ENCODE results near the gene EIF4E2. TPM values are rescaled to one million over a fixed set of nuclear protein-coding genes. Genes with fewer than 3 reads are reported as not detected.
A peak's percentile ranks its signal among the peaks of the same experiment; 100 is the strongest.

Gene EIF4E2
- total and polyA plus RNA-seq, 2 donors (not counting 3 experiments of a cell fraction or from before 2014, with no cell fraction given) = 50.0 to 96.5 TPM

DNA sequence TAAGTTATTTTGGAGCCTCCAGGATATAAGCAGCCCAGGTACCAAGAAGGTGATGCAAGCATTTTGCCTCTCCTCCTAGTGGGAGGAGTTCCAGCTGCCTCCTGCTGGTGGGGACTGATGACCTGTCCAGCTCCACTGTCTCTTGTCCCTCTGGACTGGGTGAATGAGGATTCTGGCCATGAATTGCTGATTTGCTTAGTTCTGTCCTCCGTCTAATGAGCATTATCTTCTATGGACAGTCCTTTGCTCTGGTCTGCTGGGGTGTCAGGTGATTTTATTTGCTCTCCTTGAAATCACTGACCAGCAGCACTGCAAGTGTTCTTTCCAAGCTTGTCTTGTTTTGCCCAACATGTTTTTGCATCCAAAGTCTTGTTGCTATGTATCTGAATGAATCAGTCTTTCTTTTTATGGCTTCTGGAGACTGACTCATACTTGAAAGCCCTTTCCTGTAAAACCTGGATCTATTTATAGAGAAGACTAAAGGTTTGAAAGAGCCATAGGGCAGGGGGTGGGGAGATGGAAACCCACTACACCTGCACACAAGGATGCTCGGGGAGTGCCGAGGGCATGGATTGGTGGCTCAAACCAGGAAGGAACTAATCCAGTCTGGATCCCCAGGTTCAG, 42.4 kb downstream of the EIF4E2 start:
- Histone ChIP-seq H3K9me3 (replicated peaks; ENCODE audit: control insufficient read depth, insufficient read depth, low read length) (no peaks in the 10 kb centered on the region), H3K36me3 (ENCODE audit: control insufficient read depth in 2 of 2, extremely low read depth in 1 of 2, insufficient read depth in 2 of 2, low read length in 2 of 2) (no peaks in the 10 kb centered on the region), H3K4me1 (ENCODE audit: control insufficient read depth, extremely low read depth, insufficient read depth, low read length) (peaks cover 10% of the 10 kb centered on the region), H3K4me3 (replicated peaks in 1 of 3; ENCODE audit: insufficient read depth in 1 of 3, low read depth in 1 of 3, low read length in 3 of 3) (no peak overlapping the region), H3K9ac (replicated peaks; ENCODE audit: extremely low read depth, insufficient read depth, low read length) (no peak overlapping the region), H4K20me1 (replicated peaks; ENCODE audit: control insufficient read depth, extremely low read depth, insufficient read depth, low read length) (no peaks in the 10 kb centered on the region), H3K27me3 (ENCODE audit: control insufficient read depth in 2 of 2, insufficient read depth in 2 of 2, low read length in 2 of 2) (no peaks in the 10 kb centered on the region), H3K79me2 (ENCODE audit: control insufficient read depth, insufficient read depth, low read length) (no peaks in the 10 kb centered on the region), H3K27ac (ENCODE audit: insufficient read depth, low read depth, low read length) (peak overlapping the region; percentile 3), H3K4me2 (ENCODE audit: insufficient read depth, low read length) (no peak overlapping the region), H3K9me1 (replicated peaks; ENCODE audit: control insufficient read depth, extremely low read depth, insufficient read depth, low read length) (no peaks in the 10 kb centered on the region), H2AFZ (ENCODE audit: low read depth, low read length) (no peak overlapping the region)
- CTCF ChIA-PET = interaction anchor here (0.8 to 2.2 kb wide), 3 partner anchors 9 to 13 kb away, joined by 3 to 9 read pairs (median 4); no protein-coding TSS in a partner anchor
- intact Hi-C loops (cut with micrococcal nuclease) (loop anchor here (1.0 kb wide), 1 partner anchor 13 kb away; no protein-coding TSS in a partner anchor), dilution Hi-C loops (cut with MboI; ENCODE audit: extremely low pct_ligation_motif_present, low sequenced_read_pairs) (no loop called here)
- POLR2A ChIA-PET = no interaction called here
- TF ChIP-seq FOS (IDR thresholded peaks at IDR 0.05; ENCODE audit: borderline replicate concordance, insufficient read depth, low read length) (peak; percentile 45), JUN (IDR thresholded peaks at IDR 0.05; ENCODE audit: borderline replicate concordance, insufficient read depth, insufficient read length, low read depth) (peak; percentile 80), POLR2AphosphoS5 (IDR thresholded peaks at IDR 0.05; ENCODE audit: insufficient read depth, low read depth, low read length) (no peak)
- TF ChIP-seq, protein P1, sequence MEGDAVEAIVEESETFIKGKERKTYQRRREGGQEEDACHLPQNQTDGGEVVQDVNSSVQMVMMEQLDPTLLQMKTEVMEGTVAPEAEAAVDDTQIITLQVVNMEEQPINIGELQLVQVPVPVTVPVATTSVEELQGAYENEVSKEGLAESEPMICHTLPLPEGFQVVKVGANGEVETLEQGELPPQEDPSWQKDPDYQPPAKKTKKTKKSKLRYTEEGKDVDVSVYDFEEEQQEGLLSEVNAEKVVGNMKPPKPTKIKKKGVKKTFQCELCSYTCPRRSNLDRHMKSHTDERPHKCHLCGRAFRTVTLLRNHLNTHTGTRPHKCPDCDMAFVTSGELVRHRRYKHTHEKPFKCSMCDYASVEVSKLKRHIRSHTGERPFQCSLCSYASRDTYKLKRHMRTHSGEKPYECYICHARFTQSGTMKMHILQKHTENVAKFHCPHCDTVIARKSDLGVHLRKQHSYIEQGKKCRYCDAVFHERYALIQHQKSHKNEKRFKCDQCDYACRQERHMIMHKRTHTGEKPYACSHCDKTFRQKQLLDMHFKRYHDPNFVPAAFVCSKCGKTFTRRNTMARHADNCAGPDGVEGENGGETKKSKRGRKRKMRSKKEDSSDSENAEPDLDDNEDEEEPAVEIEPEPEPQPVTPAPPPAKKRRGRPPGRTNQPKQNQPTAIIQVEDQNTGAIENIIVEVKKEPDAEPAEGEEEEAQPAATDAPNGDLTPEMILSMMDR (IDR thresholded peaks at IDR 0.05; ENCODE audit: extremely low read depth in 1 of 2, insufficient read depth in 1 of 2, low read depth in 1 of 2, low read length in 2 of 2) = no peak
- DNase-seq (ENCODE audit: low read depth, low spot score) (peak; percentile 70), FAIRE-seq (no peak)
- no TSS peak for BruUV-seq (replicated peaks)

DNA sequence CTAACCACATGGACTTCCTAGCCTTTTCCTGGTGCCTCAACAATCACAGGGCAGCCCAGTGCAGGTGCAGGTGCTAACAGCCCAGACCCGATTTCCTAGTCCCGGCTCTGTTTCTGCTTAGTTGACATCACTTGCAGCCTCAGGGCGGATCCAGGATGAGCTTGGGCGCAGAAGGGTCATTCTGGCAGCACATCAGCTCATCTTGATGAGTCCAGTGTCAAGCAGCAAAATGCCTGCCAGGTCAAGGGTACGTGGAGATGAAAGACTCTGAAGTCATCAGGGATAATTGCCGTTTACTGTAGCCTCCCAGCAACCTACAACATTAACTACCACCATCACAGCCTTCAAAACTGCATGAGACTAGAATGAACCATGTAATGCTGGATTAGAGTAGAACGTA, 43.5 kb downstream of the EIF4E2 start:
- no peak overlapping the region for H2AFZ ChIP-seq (ENCODE audit: low read depth, low read length)
- H3K79me2 ChIP-seq (ENCODE audit: control insufficient read depth, insufficient read depth, low read length) = no peaks in the 10 kb centered on the region
- H3K4me3 ChIP-seq (replicated peaks in 1 of 3; ENCODE audit: insufficient read depth in 1 of 3, low read depth in 1 of 3, low read length in 3 of 3) = no peak overlapping the region
- H3K27ac ChIP-seq (ENCODE audit: insufficient read depth, low read depth, low read length) = no peak overlapping the region
- TF ChIP-seq JUN (IDR thresholded peaks at IDR 0.05; ENCODE audit: borderline replicate concordance, insufficient read depth, insufficient read length, low read depth) = no peak
- TF ChIP-seq POLR2AphosphoS5 (IDR thresholded peaks at IDR 0.05; ENCODE audit: insufficient read depth, low read depth, low read length) = no peak
- TF ChIP-seq FOS (IDR thresholded peaks at IDR 0.05; ENCODE audit: borderline replicate concordance, insufficient read depth, low read length) = no peak
- TF ChIP-seq GATA2 (IDR thresholded peaks at IDR 0.05; ENCODE audit: insufficient read depth, insufficient read length, low read depth, low read length) = no peak
- no peaks in the 10 kb centered on the region for H3K9me1 ChIP-seq (replicated peaks; ENCODE audit: control insufficient read depth, extremely low read depth, insufficient read depth, low read length)
- H3K9ac ChIP-seq (replicated peaks; ENCODE audit: extremely low read depth, insufficient read depth, low read length) = no peak overlapping the region
- no TSS peak for BruUV-seq (replicated peaks)
- ChIA-PET POLR2A (no interaction called here), CTCF (interaction anchor here (1.4 kb wide), 1 partner anchor 11 kb away, joined by 5 read pairs; no protein-coding TSS in a partner anchor)
- peaks cover 10% of the 10 kb centered on the region for H3K4me1 ChIP-seq (ENCODE audit: control insufficient read depth, extremely low read depth, insufficient read depth, low read length)
- dilution Hi-C loops (cut with MboI; ENCODE audit: extremely low pct_ligation_motif_present, low sequenced_read_pairs) (no loop called here), intact Hi-C loops (cut with micrococcal nuclease) (loop anchor here (1.0 kb wide), 1 partner anchor 12 kb away; no protein-coding TSS in a partner anchor)
- H3K9me3 ChIP-seq (replicated peaks; ENCODE audit: control insufficient read depth, insufficient read depth, low read length) = no peaks in the 10 kb centered on the region
- H3K4me2 ChIP-seq (ENCODE audit: insufficient read depth, low read length) = no peak overlapping the region
- H4K20me1 ChIP-seq (replicated peaks; ENCODE audit: control insufficient read depth, extremely low read depth, insufficient read depth, low read length) = no peaks in the 10 kb centered on the region
- H3K36me3 ChIP-seq (ENCODE audit: control insufficient read depth in 2 of 2, extremely low read depth in 1 of 2, insufficient read depth in 2 of 2, low read length in 2 of 2) = no peaks in the 10 kb centered on the region
- no peaks in the 10 kb centered on the region for H3K27me3 ChIP-seq (ENCODE audit: control insufficient read depth in 2 of 2, insufficient read depth in 2 of 2, low read length in 2 of 2)
- DNase-seq (ENCODE audit: low read depth, low spot score) (no peak), FAIRE-seq (no peak)

All from endothelial cell of umbilical vein (primary cell).